Activated CD4-positive, alpha-beta T cell treated with anti-CD3 and anti-CD28 coated beads, Interleukin-2, amount 50 U/mL, for 1 hour (primary cell): ENCODE data around the gene KCNMB2.
"Not testable (repeated sequence)": the region's sequence is repeated elsewhere in the genome, so short reads cannot be mapped to it uniquely, and the experiment has no call there.

ENCODE experiments used
- DNase-seq: peaks from one replicate; pipeline ENCODE4 v3.0.0-alpha.2; 2020

The KCNMB2 gene

DNA sequence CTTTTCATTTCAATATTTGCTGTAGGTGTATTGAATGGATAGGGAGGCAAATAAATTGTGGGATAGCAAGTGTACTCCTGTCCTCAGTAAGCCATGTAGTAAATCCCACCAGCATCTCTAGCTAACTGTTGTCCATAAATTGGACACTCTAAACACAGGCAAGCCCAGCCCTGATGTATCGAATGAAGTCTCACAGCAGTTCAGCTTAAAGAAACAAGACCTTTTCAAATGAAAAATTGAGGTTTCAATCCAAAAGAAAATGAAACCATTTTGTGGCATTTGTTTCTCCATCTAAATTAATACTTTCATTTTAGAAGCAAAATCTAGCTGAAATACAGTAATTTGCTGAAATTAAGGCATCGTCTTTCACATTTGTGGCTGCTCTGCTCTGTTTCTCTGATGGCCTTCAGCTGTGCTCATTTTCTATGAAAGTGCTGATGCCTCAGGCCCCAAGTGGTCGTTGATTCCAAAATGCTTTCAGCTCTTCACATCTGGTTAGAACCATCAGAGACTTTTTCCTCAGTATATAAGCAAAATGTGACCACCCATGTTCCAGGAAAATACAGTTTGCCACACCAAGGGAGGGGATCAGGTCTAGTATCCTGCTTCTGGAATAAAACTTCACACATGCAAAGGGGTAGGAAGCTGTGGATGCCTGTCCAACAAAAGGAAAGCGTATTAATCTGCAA lies 290.3 kb downstream of the KCNMB2 start:
- no peak for DNase-seq

DNA sequence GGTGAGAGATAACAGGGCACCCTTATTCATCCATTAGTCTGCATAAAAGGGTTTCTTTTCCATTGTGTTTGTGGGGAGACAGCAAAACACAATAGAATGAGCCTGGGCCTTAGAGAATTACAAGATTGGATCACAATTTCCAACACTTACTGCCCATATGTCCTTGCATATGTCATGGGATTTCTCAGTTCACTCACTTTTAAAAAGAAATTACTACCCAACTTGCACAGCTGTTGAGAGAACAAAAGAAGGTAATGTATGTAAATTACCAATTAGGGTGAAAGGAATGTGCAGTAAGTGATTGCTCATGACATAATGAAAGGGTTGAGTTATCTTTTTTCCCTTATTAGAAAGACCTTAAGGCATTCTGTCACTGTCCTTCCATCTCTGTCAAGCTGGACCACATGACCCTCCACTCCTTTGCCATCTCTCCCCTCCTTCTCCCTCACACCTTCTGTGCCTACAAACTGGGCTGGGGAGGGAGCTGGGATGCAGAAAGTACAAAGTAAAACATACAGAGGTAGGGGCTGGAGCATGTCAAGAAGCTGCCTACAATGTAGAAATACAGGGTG lies 291.1 kb downstream of the KCNMB2 start:
- DNase-seq = no peak

DNA sequence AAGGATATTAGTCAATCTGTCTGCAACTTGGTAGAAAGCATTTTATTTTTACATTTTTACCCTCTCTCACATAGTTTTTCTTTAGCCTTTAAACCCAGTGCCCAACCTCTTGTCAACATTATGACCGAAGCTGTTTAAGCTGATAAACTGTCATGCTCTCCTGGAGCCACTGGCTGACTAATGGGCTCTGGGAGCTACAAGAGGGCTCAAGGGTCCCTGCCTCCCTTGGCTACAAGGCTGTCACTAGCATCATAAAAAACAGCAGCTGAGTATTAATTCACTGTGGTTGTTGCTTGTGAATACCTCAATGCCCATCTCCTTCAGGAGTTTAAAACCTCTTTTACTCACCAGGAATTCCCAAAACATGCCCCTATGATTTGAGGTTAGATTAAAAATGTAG lies 297.5 kb downstream of the KCNMB2 start:
- no peak for DNase-seq

DNA sequence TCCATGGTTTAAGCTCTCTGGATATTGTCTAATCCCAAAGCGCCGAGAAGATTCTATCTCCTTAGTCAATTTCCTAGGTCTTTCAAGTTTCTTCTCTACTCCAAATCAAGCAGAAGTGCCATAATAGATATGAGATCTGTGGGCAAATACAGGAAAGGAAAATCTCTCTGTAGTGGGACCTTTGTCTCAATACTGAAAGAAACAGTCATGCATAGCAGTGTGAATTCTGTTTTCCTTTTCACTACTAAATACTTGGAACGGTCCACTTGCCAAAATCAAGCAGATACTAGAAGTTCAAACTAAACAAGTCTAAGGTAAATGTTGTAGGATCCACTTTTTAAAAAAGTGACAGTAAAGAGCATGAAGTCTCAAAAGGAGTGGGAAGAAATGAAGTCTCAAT lies 298.8 kb downstream of the KCNMB2 start:
- DNase-seq = no peak

DNA sequence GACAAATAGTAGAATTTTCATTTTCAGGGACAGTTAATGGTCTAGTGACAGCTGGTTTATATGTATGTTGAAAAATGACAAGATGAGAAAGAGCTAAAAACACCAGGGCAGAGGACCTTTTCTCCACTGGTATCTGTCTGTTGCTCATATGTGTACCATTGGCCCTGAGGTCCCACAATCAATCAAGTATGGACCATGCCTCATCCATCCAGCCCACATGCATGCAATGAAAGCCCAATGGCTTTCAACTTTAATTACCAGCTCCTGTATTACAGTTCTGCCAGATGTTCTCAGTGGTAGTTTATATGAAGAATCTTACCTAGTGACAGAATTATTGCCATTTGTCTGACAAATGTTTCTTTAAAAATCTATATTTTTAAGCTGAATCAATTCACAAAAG lies 301.3 kb downstream of the KCNMB2 start:
- no peak for DNase-seq

DNA sequence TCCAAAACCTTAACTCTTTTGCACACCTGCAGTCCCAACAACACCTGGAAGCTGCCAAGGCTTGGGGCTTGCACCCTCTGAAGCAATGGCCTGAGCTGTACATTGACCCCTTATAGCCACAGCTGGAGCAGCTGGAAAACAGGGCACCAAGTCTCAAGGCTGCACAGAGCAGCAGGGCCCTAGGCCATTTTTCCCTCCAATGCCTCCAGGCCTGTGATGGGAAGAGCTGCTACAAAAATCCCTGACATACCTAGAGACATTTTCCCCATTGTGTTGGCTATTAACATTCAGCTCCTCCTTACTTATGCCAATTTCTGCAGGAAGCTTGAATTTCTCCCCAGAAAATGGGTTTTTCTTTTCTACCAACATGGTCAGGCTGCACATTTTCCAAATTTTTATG lies 304.4 kb downstream of the KCNMB2 start:
- no peak for DNase-seq

DNA sequence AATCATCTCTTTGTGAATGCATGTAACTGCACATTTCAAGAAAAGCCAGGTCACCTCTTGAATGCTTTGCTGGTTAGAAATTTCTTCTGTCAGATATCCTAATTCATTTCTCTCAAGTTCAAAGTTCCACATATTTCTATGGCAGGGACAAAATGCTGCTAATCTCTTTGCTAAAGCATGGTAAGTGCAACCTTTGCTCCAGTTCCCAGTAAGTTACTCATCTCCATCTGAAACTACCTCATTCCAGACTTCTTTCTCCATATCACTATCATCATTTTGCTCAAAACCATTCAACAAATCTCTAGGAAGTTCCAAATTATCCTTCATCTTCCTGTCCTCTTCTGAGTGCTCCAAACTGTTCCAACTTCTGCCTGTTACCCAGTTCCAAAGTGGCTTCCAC lies 304.8 kb downstream of the KCNMB2 start:
- DNase-seq = no peak

DNA sequence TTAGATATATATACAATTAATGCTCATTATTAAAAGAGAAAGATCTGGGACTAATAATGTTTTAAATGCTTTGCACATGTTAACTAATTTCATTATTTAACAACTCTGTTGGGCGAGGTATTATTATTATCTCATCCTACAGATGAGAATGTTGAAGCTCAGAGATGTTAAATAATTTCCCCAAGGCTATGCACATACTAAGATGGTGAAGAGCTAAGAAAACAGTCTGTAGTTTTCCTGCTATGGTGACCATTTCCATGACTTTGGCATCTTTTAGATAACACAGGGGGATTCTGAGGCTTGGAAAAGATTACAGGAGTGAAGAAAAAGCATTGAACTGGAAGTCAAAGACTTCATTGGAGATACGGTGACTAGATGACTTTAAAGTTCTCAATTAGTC lies 308.7 kb downstream of the KCNMB2 start:
- DNase-seq = no peak

DNA sequence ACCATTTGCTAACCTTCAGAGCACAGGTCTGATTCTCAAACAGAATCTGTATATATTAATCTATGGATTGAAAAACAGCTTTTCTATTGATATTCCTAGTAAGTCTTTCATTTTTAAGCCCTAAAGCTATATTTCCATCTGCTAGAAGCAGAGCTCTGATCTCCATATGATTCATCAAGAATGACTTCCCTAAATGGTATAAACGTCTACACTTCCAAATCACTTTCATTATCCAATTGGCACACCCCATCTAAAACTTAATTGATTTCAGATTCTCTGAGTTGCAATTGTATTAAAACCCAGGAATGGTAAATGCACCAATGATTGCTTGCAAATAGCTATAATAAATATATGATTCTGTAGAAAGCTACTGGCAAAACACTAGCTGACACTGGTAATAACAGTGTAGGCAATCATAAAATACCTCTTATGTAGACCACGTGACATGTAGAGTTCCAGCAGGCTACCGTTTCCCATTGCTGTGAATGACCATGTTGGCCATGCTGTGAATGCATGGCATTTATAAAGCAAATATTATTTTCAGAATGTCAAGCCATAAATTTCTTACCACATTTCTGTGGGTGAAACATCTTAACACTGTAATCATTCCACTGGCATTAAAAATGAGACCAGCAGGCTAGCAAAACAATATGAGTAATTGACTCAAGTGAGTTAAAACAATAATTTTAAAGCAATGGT lies 309.3 kb downstream of the KCNMB2 start:
- no peak for DNase-seq

DNA sequence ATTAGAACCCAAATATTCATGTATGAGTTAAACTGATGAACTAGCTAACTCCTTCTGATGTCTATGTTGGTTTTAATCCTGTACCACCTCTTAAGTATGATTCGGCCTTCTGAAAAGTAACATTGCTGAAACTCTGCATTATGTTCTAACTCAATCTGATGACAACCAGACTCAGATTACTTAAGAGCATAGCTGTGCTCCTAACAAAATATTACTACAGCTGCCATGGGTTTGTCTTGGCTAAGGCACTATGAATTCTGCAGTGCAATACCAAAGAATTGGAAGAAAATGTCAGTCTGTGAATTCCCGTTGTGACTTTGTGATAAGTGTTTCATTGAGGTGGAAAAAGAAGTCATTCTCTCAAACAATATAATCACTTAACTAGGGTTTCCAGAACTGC lies 311.0 kb downstream of the KCNMB2 start:
- no peak for DNase-seq

DNA sequence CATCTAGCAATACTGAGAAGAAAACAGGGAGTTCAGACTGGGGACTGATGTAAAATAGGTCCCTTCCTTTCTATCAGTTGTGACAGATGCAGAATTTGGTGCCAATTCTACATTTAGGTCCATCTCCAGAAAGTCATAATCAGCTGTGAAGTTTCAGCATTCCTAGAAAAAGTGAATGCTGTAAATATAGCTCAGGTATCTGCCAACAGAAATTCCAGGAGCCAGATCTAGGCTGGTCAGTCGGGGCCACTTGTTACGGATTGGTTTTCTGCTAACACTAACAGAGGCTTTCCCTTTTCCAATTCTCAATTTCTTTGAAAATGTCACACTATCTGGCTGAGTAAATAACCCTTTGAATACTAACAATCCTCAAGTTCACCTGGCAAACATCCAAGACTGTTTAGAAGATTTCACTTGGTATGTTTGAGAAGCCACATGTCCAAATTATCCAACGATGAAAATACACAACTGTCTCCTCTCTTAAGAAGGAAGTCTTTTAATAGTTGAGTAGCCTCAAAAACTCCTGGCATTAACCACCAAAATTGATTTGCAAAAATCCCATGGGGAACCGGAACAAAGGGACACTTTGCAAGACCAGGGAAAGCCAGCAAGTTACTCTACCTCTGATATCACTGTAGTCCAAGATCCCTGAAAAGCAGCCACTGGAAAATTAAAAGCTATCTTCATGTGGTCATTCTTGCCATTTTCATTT lies 313.1 kb downstream of the KCNMB2 start:
- no peak for DNase-seq

DNA sequence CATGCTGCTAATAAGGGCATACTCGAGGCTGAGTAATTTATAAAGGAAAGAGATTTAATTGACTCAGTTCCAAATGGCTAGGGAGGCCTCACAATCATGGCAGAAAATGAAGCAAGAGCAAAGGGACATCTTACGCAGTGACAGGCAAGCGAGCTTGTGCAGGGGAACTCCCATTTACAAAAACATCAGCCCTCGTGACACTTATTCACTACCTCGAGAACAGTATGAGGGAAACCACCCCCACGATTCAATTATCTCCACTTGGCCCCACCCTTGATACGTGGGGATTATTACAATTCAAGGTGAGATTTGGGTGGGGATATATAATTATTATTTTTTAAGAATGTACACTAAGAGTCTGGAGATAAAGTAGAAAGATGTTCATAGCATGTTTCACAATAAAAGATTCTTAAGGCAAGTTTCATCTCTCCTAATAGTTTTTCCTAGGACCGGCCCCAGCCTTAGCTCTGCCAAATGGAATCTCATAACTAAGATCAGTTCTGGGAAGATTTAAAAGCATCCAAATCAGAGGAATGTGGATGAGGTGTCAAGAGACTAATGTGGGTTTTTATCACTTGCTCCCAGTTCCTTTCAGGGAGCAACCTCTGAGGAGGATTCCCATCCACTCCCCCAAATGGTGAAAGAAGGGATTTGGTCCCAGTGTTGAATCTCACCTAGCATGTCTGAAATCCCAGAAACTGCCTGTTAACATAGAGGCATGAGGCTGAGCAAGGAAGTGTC lies 314.4 kb downstream of the KCNMB2 start:
- DNase-seq = no peak

DNA sequence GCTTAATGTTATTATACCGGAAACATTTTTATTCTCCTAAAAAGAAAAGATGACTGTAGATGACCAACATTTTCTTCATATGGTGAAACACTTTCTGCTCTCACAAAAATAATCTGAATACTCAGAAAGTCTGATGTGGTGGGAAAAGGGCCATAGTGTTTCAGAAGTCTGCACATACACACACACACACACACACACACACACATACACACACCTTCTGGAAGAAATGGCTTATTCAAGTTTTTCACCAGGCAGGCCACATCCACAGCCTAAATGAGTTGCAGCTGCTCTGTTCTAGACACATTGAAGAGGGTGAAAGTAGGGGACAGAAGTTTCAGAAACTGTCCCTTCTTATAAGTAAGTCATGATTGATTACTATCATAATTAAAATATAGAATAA lies 315.3 kb downstream of the KCNMB2 start:
- no peak for DNase-seq

DNA sequence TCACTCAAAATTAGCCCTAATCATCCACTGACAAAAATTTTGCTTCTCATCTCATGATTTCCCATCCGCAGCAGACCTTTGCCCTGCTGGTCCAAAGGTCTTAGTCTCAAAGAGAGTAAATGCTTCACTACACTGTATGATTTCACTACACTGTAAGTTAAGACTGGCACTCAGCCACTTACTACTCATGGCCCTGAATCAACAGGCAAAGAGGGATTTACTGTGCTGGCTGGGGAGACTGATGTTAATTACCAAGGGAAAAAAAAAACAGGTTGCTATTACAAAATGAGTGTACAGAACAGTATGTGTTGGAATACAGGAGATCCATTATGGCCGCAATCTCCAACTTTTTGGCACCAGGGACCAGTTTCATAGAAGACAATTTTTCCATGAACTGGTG lies 320.6 kb downstream of the KCNMB2 start:
- no peak for DNase-seq

DNA sequence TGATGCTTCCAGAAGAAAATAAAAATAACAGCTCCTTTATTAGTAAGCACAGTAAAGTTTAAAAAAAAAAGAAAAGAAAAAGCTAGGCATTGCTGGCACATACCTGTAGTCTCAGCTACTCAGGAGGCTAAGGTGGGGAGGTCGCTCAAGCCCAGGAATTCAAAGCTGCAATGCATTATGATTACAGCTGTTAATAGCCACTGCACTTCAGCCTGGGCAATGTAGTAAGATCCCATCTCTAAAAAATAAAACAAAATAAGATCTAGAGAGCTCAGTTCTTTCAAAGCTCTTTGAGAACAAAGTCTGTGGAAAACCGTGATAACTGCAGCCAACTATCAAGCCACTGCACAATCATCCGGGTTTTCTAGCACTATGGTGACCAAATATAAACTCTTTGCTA lies 323.1 kb downstream of the KCNMB2 start:
- no peak for DNase-seq

DNA sequence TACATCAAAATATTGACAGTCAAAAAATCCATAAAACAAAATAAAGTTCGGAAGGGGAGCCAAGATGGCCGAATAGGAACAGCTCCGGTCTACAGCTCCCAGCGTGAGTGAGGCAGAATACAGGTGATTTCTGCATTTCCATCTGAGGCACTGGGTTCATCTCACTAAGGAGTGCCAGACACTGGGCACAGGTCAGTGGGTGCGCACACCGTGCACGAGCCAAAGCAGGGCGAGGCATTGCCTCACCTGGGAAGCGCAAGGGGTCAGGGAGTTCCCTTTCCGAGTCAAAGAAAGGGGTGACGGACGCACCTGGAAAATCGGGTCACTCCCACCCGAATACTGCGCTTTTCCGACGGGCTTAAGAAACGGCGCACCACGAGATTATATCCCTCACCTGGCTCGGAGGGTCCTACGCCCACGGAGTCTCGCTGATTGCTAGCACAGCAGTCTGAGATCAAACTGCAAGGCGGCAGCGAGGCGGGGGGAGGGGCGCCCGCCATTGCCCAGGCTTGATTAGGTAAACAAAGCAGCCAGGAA lies 323.7 kb downstream of the KCNMB2 start:
- DNase-seq = not testable (repeated sequence)

DNA sequence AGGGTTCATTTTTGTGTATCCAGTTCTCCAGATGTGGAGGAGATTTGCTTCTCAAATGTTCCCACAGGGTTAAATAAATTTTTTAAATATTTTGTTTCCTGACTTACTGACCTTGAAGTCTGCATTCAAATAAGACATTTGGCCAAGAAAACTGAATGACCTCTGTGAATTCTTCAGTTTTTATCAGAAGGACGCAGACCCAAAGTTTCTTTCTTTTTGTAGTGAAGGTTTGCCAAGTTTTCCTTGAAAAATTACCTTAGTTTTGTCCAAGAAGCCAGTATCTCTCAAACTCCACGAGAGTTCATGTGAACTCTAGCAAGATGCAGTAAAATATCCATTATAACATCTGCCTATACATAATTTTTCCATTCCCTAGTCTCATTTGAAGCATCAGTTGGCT lies 332.4 kb downstream of the KCNMB2 start:
- no peak for DNase-seq

DNA sequence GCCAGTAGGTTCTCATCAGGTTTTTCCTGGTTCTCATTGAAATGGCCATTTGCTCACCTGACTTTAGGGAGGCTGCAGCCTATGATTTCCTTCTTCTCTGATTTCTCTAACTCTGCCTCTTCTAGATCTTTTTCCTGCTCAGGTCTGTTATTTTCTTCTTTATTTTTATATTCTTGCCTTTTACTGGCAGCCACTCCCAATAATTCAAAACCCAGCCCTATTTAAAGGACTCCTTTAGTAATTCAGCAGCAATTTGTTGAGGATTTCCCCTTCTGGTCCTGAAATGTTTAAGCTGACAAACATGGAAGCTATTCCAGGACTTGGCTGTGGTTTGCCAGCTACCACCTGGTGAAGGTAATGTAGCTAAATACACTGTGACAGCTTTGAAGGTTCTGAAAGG lies 333.8 kb downstream of the KCNMB2 start:
- DNase-seq = no peak

DNA sequence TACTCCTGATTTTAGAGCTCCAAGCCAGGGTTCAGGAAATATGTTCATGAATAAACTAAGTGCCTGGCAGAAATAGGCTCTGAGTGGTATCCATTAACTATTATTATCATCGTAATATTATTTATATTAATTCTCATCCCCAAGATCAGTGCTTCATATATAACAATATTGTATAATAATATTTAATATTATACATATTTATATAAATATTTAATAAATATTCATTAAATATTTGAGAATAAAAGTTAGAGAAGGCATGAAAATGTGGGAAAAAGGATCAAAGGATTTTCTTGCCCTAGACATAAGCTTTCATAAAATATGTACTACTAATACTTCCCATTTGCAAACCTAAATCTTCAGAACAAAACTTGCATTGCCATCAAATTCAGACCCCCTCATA lies 338.9 kb downstream of the KCNMB2 start:
- no peak for DNase-seq

DNA sequence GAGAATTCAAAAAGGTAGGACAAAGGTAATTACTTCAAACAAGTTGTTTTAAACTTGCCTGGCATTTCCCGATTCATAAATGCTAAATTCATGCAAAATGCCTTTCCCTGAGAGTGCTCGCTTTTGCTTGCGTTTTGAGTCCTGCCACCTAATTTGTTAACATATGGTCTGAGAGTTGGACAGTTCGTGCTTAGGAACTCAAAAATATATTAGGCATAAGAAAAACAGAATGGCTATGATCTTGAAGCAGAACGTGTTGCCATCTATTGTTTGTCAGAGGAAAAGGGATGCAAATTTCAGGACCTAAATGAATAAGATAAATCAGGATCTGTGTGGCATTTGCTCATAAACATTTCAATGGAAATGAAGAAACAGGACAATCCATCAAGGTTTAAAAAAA lies 339.6 kb downstream of the KCNMB2 start:
- no peak for DNase-seq

DNA sequence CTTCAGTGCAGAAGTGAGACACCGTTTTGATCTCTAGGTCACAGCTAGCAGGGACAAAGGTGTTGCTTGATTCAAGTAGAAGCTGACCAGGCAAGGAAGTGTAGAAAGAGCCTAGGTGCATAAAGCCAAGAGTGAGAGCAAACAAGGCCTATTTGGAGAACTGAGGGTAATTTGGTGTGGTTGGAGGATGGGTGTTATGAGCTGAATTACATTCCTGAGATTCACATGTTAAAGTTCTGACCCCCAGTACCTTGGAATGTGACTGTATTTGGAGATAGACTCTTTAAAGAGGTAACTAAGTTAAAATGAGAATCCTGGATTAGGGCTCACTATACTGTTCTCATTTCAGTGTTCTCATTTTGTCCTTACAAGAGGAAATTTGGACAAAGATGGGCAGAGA lies 344.0 kb downstream of the KCNMB2 start:
- DNase-seq = no peak
